GM21717 (cell line): Measurements from ENCODE around the gene RAPGEF3.

Experiments used
- ATAC-seq: cut with Tn5 transposase; IDR thresholded peaks from one replicate; pipeline ENCODE4 v1.9.1; 2021; ENCODE audit warnings: mild to moderate bottlenecking, moderate library complexity; ENCODE audit not compliant: unreplicated experiment

The RAPGEF3 gene

DNA sequence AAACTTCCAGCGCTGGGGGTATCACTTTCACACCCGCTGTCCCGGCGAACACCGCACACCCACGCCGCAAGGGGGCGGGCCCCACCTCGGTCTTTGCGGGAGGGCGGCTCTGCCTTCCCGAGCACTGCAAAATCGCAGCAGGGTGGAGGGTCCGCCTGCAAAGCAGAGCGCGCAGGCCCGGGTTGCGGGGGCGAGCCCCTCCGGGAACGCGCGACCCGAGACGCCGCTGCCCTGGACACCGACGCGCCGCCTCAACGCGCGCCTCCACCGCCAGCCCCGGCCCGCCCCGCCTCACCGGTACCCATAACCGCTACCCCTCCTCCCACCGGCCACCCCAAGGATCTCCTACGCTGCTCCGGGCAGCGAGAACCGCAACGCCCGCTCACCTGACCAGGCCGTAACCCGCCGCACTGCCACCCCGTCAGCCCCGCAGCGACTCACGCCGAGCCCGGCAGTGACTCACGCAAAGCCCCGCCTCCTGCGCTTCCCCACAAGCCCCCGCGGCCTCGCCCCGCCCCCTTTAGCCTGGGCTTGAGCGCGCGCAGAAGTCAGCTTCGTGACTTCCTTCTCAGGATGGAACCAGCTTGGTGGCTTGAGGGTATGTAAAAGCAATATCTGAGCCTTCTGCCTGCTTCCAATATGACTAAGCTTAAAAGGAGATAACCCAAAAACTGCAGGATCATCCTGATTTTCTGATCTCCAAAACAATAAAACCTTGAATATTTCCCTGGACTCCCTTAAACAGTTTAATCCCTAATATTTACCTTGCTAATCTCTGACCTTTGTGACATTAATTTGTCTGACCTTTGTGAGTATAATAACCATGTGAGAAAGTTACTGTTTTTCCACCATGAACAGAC lies 52.9 kb downstream of the RAPGEF3 start, which contains the start of gene RPAP3:
TSS of gene RPAP3 (minus strand) at position 465 of the 860 bp plus-strand sequence. CDS start 3,190 bp downstream, outside the sequence.
- peak; percentile 79 for ATAC-seq

DNA sequence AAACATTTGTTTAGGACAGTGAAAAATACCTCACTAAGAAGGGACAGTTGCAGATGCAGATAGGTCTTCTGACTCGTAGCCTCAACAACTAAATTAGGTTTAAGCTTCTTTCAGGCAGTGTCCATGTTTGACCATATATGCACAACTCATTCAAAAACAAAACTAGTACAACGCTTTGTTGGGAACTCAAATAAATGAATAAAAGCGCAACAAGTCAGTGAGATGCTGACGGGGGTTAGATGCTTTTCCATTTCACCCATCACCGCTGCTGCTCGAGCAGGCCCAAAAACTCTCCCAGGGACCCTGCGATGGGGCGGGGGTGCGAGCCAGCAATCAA lies 53.5 kb downstream of the RAPGEF3 start:
- no peak for ATAC-seq

DNA sequence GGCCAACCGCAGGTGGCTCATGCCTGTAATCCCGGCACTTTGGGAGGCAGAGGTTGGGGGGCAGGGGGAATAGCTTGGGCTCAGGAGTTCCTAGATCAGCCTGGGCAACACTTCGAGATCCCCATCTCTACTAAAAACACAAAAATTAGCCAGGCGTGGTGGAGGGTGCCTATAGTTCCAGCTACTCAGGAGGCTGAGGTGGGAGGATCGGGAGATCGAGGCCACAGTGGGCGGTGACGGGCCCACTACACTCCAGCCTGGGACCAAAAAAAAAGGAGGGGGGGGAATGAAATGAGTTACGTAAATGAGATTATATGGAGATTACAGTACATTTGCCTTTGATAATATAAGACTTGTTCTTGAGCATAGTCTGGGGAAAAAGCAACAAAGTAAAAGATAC lies 54.0 kb downstream of the RAPGEF3 start:
- no peak for ATAC-seq

DNA sequence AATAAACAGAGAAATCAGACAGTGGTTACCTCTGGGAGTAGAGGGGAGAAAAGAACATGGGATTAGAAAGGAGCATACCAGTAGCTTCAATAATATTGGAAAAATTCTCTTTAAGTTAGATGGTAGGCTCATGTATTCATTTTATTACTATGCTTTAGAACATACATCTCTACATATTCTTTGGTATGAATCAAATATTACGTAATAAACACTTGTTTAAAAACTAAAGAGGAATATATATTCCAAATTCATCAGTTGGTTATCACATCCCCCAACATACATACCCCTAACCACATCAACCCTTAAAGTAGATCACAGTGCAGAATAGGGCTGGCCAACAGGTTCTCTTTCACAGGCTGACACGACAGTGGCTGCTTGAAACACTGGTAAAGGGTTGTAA lies 58.4 kb downstream of the RAPGEF3 start:
- no peak for ATAC-seq

DNA sequence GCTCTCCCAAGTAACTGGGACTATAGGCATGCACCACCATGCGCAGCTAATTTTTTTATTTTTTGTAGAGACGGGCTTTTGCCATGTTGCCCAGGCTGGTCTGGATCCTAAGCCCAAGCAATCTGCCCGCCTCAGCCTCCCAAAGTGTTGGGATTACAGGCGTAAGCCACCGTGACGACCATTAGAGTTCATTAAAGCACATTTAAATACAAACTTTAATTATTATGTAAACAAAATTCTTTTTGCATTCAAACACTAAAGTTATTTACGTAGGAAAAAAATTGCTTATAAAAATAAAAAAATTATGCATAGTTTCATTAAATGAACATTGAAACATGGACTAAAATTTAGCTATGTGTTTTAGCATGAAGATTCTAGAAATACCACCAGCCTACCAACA lies 60.0 kb downstream of the RAPGEF3 start:
- no peak for ATAC-seq

DNA sequence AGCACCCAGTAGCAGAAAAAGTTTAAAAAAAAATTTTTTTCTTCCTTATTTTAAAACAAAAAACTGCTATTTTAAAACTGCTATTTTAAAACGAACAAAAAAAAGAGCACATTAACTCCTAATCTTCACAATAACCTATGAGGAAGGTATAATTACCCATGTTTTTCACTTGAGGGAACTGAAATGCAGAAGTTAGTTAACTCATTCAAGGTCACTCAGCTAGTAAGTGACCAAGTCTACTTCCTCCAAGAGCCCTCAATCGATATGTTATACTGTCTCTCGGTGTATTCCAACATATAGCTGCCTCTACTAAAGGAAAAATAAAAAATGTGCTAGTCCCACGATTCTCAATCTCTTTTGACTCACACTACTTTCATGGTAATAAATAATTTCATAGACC lies 60.6 kb downstream of the RAPGEF3 start:
- ATAC-seq, result no peak

DNA sequence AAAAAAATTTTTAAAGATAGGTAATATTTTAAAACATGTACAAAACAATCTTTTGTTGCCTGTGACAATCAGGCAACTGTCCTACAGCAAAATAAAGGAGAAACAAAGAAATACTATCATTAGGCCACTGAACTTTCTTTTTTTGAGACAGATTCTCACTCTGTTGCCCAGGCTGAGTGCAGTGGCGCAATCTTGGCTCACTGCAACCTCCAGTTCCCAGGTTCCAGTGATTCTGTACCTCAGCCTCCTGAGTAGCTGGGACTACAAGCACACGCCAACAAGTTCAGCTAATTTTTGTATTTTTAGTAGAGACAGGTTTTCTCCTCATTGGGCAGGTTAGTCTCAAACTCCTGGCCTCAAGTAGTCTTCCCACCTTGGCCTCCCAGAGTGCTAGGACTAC lies 69.5 kb downstream of the RAPGEF3 start:
- ATAC-seq, result no peak

DNA sequence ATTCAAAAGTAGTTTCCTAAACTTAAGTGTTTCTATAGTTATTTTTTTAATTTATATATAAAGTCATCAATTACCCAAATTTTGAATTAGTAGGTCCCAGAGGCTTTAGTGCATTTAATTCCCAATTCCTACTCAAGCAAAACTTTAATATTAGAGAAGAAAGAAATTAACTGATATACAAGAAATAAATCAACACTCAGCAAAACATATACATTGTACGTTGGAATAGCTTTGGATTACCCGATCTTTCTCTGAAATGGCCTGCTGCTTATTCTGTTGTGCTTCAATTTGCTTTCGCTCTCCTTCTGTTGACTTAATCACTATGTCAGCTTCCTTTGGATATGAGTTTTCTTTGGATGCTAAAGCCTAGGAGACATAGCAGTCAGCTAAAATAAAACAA lies 71.0 kb downstream of the RAPGEF3 start:
- ATAC-seq, result no peak

DNA sequence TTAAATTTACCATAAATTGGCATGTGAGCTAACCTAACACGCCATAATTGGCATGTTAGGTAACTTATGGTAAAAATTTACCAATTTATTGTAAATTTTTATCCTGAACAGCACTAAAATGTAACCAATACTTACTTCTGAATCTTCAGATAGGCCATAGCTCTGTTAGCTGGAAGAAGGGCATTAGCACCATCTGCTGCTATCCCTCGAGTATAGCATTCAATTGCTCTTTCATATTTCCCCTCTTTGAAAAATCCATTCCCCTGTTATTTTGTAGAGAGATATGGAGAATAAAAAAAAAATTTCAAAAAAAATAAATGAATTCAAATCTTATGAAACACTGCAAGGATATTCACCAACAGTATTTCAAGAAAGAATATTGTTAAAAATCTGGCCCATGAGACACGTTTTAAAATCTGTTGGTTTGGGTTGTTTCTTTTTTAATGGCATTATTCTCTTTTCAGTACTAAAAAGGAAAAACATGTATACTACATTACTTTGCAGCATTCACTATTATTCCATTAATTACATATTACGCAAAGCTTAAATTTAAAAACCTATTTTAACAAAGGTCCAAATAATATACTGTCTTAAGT lies 71.9 kb downstream of the RAPGEF3 start:
- ATAC-seq, result no peak
